ENCODE data around the gene GFRAL. TPM values are rescaled to one million over a fixed set of nuclear protein-coding genes. Genes with fewer than 3 reads are reported as not detected.
"Not testable (repeated sequence)": the region's sequence is repeated elsewhere in the genome, so short reads cannot be mapped to it uniquely, and the experiment has no call there.

GFRAL gene
- total RNA-seq: not detected in 2 replicates

DNA sequence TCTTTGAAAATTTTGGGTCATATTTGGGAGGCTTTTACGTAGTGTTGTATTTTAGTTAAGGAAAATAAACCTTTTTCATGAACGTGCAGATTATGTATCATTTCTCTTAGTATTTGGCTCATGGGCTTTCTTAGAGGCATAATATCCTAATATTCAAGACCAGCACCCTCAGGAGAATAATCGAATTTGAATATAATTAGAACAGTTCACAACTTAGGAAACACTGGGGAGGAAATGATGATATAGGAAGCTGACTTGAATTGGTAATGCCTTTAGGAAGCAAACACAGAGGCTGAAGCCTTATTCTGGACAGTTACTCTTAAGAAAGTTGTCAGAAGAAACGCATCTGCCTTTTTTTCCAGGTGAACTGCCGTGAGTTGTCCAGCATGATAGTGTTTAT, at the start of gene GFRAL:
Gene GFRAL, plus strand, starts transcription at position 301 of the 400 bp plus-strand sequence. Its CDS starts 86 bp downstream, at position 387.
- no peak for DNase-seq (ENCODE audit: low read depth in 2 of 2)

- DNase-seq (ENCODE audit: low read depth in 2 of 2): no peak
Observed at GRCh38 chr6:55277646-55278045, 49.6 kb upstream of the GFRAL start.

- no peak for DNase-seq (ENCODE audit: low read depth in 2 of 2)
Observed at GRCh38 chr6:55281215-55281614, 46.1 kb upstream of the GFRAL start.

GRCh38 chr6:55282115-55282514, 45.2 kb upstream of the GFRAL start:
- DNase-seq (ENCODE audit: low read depth in 2 of 2): no peak

GRCh38 chr6:55286824-55287223, 40.4 kb upstream of the GFRAL start:
- DNase-seq (ENCODE audit: low read depth in 2 of 2): no peak

DNA sequence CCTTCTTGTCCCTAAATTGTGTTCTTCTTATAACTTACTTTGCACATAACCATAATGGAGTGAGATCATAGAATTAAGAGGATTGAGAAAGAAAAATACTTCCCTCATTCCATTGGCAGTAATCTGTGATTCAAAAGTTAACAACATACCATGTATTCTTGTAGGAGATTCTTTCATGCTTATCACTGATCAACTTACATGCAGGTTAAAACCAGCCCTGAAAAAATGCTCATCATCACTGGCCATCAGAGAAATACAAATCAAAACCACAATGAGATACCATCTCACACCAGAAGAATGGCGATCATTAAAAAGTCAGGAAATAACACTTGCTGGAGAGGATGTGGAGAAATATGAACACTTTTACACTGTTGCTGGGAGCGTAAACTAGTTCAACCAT, 36.5 kb upstream of the GFRAL start:
- no peak for DNase-seq (ENCODE audit: low read depth in 2 of 2)

DNA sequence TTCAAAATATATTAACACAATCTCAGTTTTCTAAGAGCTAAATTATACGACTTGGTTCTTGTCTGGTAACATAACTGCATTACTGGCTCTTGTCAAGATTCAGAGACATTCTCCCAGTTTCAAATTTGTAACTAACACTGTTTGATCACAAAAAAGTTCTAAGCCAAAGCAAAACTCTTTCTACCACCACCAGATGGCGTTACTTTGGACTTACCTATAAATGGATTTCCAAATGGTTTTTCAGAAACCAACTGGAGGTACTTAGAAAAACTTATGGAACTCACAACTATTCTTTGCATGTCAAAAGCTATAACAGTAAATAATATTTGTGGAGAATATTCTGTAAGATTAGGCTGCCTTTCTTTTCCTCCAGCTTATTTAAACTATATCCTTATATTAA, 34.2 kb upstream of the GFRAL start:
- DNase-seq (ENCODE audit: low read depth in 2 of 2): peak in 1 of 2 donors; percentile 13

DNA sequence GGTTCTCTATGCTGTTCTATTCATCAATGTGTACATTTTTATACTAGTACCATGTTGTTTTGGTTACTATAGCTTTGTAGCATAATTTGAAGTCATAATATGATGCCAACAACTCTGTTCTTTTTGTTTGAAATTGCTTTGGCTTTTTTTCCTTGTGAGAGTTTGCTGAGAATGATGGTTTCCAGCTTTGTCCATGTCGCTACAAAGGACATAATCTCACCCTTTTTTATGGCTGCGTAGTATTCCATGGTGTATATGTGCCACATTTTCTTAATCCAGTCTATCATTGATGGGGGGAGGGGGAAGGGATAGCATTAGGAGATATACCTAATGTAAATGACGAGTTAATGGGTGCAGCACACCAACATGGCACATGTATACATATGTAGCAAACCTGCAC, 30.1 kb upstream of the GFRAL start:
- not testable (repeated sequence) for DNase-seq (ENCODE audit: low read depth in 2 of 2)

DNA sequence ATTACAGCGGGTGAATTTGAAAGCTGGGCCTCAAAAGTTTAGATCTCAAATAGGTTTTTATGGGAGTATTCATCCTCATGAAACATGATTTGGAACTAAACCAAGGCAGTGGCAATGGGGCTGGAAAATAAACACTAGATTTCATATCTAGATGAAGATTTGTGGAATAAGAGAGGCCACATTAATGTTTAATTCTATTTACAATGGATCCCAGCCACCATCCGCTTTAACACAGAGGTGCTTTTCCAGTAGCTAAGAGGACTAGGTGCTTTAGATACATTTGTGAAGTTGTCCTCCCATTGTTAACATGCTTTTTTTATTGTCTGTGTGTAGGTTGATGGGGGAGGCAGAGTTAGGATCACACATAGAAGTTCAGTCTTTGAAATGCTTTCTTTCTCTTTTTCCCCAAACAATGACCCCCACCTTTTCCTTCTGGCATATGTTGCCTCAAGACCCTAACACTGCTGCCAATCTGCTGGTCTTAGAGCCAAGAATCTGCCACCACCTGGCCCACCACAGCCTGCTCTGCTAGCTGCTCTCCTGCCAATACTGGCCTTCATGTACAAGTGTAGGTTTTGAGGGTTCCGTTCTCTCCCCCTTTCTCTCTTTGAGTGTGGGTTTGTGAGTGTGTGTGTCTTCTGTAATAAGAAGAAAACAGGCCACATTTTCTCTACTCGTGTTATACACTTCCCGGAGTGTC, 27.8 kb upstream of the GFRAL start:
- DNase-seq (ENCODE audit: low read depth in 2 of 2): no peak

DNA sequence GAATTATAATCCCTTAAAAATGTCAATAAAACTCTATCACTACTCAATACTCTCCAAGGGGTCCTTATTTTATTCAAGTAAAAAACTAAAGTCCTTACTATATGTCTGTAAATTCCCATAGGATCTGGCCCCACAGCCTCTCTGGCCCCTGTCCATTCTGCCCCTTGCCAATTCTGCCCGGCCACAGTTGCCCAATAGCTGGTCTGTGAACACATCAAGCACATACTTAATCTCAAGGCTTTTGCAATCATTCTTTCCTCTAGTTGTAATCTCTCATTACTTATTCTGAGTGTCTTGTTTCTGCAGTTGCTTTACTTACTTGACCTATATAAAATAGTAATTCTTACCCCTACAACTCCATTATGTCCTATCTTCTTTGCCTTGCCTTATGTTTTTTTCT, 22.5 kb upstream of the GFRAL start:
- no peak for DNase-seq (ENCODE audit: low read depth in 2 of 2)

- DNase-seq (ENCODE audit: low read depth in 2 of 2): no peak
Observed at GRCh38 chr6:55319961-55320695, 7.1 kb upstream of the GFRAL start.

GRCh38 chr6:55320696-55321086, 6.6 kb upstream of the GFRAL start:
- DNase-seq (ENCODE audit: low read depth in 2 of 2): no peak

DNA sequence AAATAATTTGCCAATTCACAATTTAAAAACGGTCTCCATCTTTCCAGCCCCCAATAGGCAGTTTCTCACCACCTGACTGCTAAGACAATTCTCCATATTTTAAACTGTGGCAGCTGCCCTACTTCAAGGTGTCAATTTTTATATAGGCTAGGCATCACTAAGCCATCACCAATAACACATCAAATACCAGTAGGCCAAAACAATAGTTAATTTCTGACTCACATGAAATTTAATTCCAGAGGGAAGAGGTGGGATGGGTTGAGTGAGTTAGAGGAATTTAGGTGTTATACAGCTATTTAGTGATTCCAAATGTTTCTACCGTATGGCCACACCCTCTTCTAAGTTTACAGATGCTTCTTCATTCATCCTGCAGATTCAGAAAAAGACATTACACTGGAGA, 49.9 kb downstream of the GFRAL start:
- DNase-seq (ENCODE audit: low read depth in 2 of 2): no peak

- DNase-seq (ENCODE audit: low read depth in 2 of 2): no peak
Observed at GRCh38 chr6:55379471-55379870, 52.2 kb downstream of the GFRAL start.

GRCh38 chr6:55379895-55380294, 52.6 kb downstream of the GFRAL start:
- DNase-seq (ENCODE audit: low read depth in 2 of 2): no peak

- DNase-seq (ENCODE audit: low read depth in 2 of 2): no peak
Observed at GRCh38 chr6:55388211-55388610, 60.9 kb downstream of the GFRAL start.

DNA sequence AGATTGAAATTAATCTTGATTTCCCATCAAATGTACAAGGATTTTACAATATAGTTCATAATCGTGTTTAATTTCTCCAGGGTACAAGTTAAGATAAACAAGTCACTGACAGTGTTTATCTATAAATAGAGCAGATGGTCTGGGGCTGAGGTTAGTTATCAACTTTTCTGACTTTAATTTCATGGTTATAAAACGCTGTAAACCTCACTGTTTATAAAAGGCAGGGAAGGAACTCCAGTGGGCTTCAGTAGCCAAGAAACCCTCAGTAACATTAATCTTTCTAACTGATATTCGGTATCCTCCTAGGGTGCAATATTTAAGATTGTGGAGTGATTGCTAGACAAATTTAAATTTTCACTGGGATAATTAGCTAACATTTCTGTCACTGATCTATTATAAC, 68.6 kb downstream of the GFRAL start:
- no peak for DNase-seq (ENCODE audit: low read depth in 2 of 2)

- no peak for DNase-seq (ENCODE audit: low read depth in 2 of 2)
Observed at GRCh38 chr6:55397986-55398385, 70.7 kb downstream of the GFRAL start.

GRCh38 chr6:55399351-55399750, 72.1 kb downstream of the GFRAL start:
- no peak for DNase-seq (ENCODE audit: low read depth in 2 of 2)

- DNase-seq (ENCODE audit: low read depth in 2 of 2): no peak
Observed at GRCh38 chr6:55405474-55406235, 78.4 kb downstream of the GFRAL start.

- no peak for DNase-seq (ENCODE audit: low read depth in 2 of 2)
Observed at GRCh38 chr6:55410674-55411073, 83.4 kb downstream of the GFRAL start.

DNA sequence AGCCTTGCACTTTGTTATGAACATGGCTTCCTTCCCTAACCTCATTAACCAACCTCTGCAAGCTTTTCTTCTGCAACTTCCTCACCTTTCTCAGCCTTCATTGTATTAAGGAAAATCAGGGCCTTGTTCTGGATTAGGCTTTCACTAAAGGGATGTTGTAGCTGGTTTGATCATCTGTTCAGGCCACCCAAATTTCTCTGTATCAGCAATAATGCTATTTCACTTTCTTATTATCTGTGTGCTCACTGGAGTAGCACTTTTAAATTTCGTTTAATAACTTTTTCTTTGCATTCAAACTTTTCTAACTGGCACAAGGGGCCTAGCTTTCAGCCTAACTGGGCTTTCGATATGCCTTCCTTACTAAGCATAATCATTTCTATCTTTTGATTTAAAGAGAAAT, 96.7 kb downstream of the GFRAL start:
- no peak for DNase-seq (ENCODE audit: low read depth in 2 of 2)

Data from dermis microvascular lymphatic vessel endothelial cell (primary cell).